NCI-H774 (cell line): ENCODE results near the gene PAQR4.

Source experiments
- DNase-seq: peaks from one replicate; lab custom pipeline; 2025; lab: John Stamatoyannopoulos, UW

The PAQR4 gene

GRCh38 chr16:3007059-3007956 is 38.2 kb downstream of the PAQR4 start:
- DNase-seq: no peak

GRCh38 chr16:3007957-3008689 is 39.0 kb downstream of the PAQR4 start:
- no peak for DNase-seq

- DNase-seq: no peak
These were observed 39.5 kb downstream of the PAQR4 start for GRCh38 chr16:3008690-3009037.

- no peak for DNase-seq
These were observed 40.6 kb downstream of the PAQR4 start for GRCh38 chr16:3009568-3010390.

GRCh38 chr16:3010510-3010909 is 41.4 kb downstream of the PAQR4 start:
- no peak for DNase-seq

- DNase-seq: no peak
These were observed 43.1 kb downstream of the PAQR4 start for GRCh38 chr16:3012246-3012645.

- no peak for DNase-seq
These were observed 43.8 kb downstream of the PAQR4 start, which contains the start of gene CLDN9 for GRCh38 chr16:3012828-3013420. Gene CLDN9, plus strand, starts transcription at chr16:3012923. Its CDS starts 440 bp downstream, at chr16:3013363.

GRCh38 chr16:3013491-3013951 is 44.4 kb downstream of the PAQR4 start:
- no peak for DNase-seq

GRCh38 chr16:3013998-3014690 is 45.0 kb downstream of the PAQR4 start:
- no peak for DNase-seq

GRCh38 chr16:3014971-3015370 is 45.8 kb downstream of the PAQR4 start:
- DNase-seq: no peak

- DNase-seq: no peak
These were observed 46.8 kb downstream of the PAQR4 start for GRCh38 chr16:3015865-3016521.

- no peak for DNase-seq
These were observed 48.2 kb downstream of the PAQR4 start for GRCh38 chr16:3017344-3017743.

- DNase-seq: no peak
These were observed 48.8 kb downstream of the PAQR4 start, which contains the start of gene CLDN6 for GRCh38 chr16:3017794-3018506. Gene CLDN6, minus strand, starts transcription at chr16:3018183. Its CDS starts 2,162 bp downstream, at chr16:3016021.

- no peak for DNase-seq
These were observed 50.6 kb downstream of the PAQR4 start for GRCh38 chr16:3019594-3020246.

GRCh38 chr16:3020247-3020603 is 51.1 kb downstream of the PAQR4 start, which contains the start of gene TNFRSF12A:
Gene TNFRSF12A, plus strand, starts transcription at chr16:3020368. Its CDS starts 30 bp downstream, at chr16:3020398.
- no peak for DNase-seq

GRCh38 chr16:3020604-3021448 is 51.7 kb downstream of the PAQR4 start:
- DNase-seq: no peak

- no peak for DNase-seq
These were observed 52.5 kb downstream of the PAQR4 start for GRCh38 chr16:3021449-3022207.
